CD8-positive, alpha-beta memory T cell (primary cell): ENCODE data around the gene GNB1L. TPM values are rescaled to one million over a fixed set of nuclear protein-coding genes. Genes with fewer than 3 reads are reported as not detected.

Experiments
- CTCF ChIA-PET: fragments of 350-600 bp; sonication (Branson Sonifier 250); formaldehyde crosslinking; loops from one replicate; lab custom pipeline; 2021; ENCODE audit warnings: antibody characterized with exemption; lab: Charles Lee
- POLR2A ChIA-PET: fragments of 350-600 bp; sonication (Branson Sonifier 250); formaldehyde crosslinking; loops from one replicate; lab custom pipeline; 2021; ENCODE audit warnings: antibody characterized with exemption; lab: Charles Lee
- DNase-seq, 5 donors: peaks; one replicate each; pipeline versions ENCODE4 v3.0.0 to v3.0.0-alpha.2; 2020 to 2022; ENCODE audit warnings: mixed read lengths in 1 of 5
- H3K27ac ChIP-seq: one replicate; pipeline ENCODE4 v1.7.0; 2013; ENCODE audit warnings: low read depth, mild to moderate bottlenecking, low read length, moderate library complexity
- H3K27me3 ChIP-seq: 2 replicates; pipeline ENCODE4 v1.7.0; 2013; ENCODE audit warnings: low read length, mild to moderate bottlenecking; ENCODE audit not compliant: insufficient read depth, poor library complexity, severe bottlenecking
- H3K36me3 ChIP-seq: 2 replicates; pipeline ENCODE4 v1.7.0; 2013; ENCODE audit warnings: mild to moderate bottlenecking, low read length, moderate library complexity; ENCODE audit not compliant: insufficient read depth
- H3K4me1 ChIP-seq: 2 replicates; pipeline ENCODE4 v1.7.0; 2013; ENCODE audit warnings: mild to moderate bottlenecking, low read length, moderate library complexity; ENCODE audit not compliant: insufficient read depth
- H3K4me3 ChIP-seq: 2 replicates; pipeline ENCODE4 v1.7.0; 2013; ENCODE audit warnings: mild to moderate bottlenecking, low read length
- H3K9me3 ChIP-seq: 2 replicates; pipeline ENCODE4 v1.7.0; 2013; ENCODE audit warnings: mild to moderate bottlenecking, low read length
- H3K27ac Mint-ChIP-seq, 8 donors: one replicate each; pipeline ENCODE4 v1.8.0; 2020 to 2021; ENCODE audit warnings: mixed read lengths in 8 of 8, mild to moderate bottlenecking in 6 of 8, inconsistent platforms in 3 of 8, moderate library complexity in 3 of 8
- H3K27me3 Mint-ChIP-seq, 2 donors: one replicate each; pipeline ENCODE4 v1.8.0; 2020 to 2021; ENCODE audit warnings: mixed read lengths in 2 of 2, mild to moderate bottlenecking in 1 of 2, moderate library complexity in 1 of 2
- H3K36me3 Mint-ChIP-seq, 3 donors: one replicate each; pipeline ENCODE4 v1.8.0; 2020 to 2021; ENCODE audit warnings: mixed read lengths in 3 of 3, inconsistent platforms in 1 of 3, mild to moderate bottlenecking in 1 of 3
- H3K4me1 Mint-ChIP-seq, 3 donors: one replicate each; pipeline ENCODE4 v1.8.0; 2020 to 2021; ENCODE audit warnings: mixed read lengths in 3 of 3, inconsistent platforms in 1 of 3, mild to moderate bottlenecking in 1 of 3
- H3K4me3 Mint-ChIP-seq, 7 donors: one replicate each; pipeline ENCODE4 v1.8.0; 2020 to 2021; ENCODE audit warnings: mixed read lengths in 7 of 7, mild to moderate bottlenecking in 6 of 7, moderate library complexity in 4 of 7, inconsistent platforms in 2 of 7
- H3K9me3 Mint-ChIP-seq, 5 donors: one replicate each; pipeline ENCODE4 v1.8.0; 2020 to 2022; ENCODE audit warnings: mixed read lengths in 5 of 5, mild to moderate bottlenecking in 3 of 5, moderate library complexity in 2 of 5, inconsistent platforms in 1 of 5
- polyA plus RNA-seq: library from polyadenylated mRNA; unstranded; fragments of 300-500 nt; fragmentation: Illumina TruSeq; gene quantifications from one replicate; pipeline ENCODE4 v1.2.3, GENCODE V29; 2021
- total RNA-seq, 2 experiments: library from RNA; stranded (reverse); gene quantifications; one replicate each; pipeline ENCODE4 v1.2.3, GENCODE V29; 2021

Gene GNB1L
- total and polyA plus RNA-seq, 3 experiments from 2014 or later: 14.2 to 17.9 (median 16.6) TPM

DNA sequence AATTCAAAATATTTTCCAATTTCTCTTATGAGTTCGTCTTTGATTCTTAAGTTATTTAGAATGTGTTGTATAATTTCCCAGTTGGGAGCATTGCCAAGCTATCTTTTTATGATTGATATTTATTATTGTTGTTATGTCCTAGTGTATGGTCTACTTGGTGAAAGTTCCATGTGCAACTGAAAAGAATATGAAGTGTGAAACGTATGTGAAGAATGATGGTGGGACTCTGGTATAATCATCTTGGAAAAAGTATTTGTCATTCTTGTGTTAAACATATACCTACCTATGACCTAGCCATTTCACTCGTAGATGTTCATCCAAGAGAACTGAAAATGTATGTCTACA is 12.0 kb upstream of the GNB1L start:
- Histone ChIP-seq H3K9me3 (no peaks in the 10 kb centered on the region), H3K4me1 (no peaks in the 10 kb centered on the region), H3K27ac (no peak overlapping the region), H3K4me3 (no peak overlapping the region), H3K36me3 (no peaks in the 10 kb centered on the region), H3K27me3 (no peaks in the 10 kb centered on the region)
- ChIA-PET POLR2A (no interaction called here), CTCF (interaction anchor here (0.7 to 1.4 kb wide), 2 partner anchors 18 to 136 kb away, joined by 3 to 4 read pairs; no protein-coding TSS in a partner anchor)
- Mint-ChIP-seq H3K27me3 (no peaks in the 10 kb centered on the region), H3K27ac (no peak overlapping the region), H3K36me3 (no peaks in the 10 kb centered on the region), H3K4me1 (peaks cover 0 to 2% (median 0%) of the 10 kb centered on the region in 3 donors), H3K4me3 (no peak overlapping the region), H3K9me3 (no peaks in the 10 kb centered on the region)
- DNase-seq: no peak

DNA sequence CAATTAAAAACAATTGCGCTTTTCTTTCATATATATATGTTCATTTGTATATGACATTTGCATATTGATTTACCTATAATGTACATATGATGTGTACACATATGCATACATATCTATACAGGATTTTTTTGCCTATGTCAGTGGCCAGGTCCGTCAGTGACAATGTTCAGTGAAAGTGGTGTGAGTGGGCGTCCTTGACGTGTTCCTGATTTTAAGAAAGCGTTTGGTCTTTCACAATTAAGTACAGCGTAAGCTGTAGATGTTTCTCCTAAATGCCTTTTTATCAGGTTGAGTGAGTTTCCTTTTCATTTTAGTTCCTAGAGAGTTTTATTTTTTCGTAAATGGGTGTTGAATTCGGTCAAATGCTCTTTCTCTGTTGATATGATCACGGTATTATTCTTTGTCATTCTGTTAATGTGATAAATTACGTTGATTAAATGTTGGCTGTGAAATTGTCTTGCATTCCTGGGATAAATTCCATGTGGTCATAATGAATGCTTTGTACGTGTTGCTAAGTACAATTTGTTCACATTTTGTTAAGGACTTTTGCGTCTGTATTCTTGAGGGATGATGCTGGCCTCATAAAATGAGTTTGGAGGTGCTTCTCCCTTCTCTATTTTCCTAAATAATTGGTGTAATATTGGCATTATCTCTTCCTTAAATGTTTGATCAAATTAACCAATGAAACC is 10.6 kb upstream of the GNB1L start:
- POLR2A ChIA-PET: no interaction called here
- no peak overlapping the region for H3K27ac ChIP-seq
- DNase-seq: no peak
- H3K4me1 ChIP-seq: no peaks in the 10 kb centered on the region
- CTCF ChIA-PET: interaction anchor here (0.6 to 1.1 kb wide), 2 partner anchors 135 to 284 kb away, joined by 3 read pairs; no protein-coding TSS in a partner anchor
- H3K27me3 ChIP-seq: no peaks in the 10 kb centered on the region
- no peak overlapping the region for H3K4me3 Mint-ChIP-seq
- H3K36me3 Mint-ChIP-seq: no peaks in the 10 kb centered on the region
- no peaks in the 10 kb centered on the region for H3K9me3 ChIP-seq
- H3K27me3 Mint-ChIP-seq: no peaks in the 10 kb centered on the region
- H3K4me1 Mint-ChIP-seq: peaks cover 0 to 2% (median 0%) of the 10 kb centered on the region in 3 donors
- H3K9me3 Mint-ChIP-seq: no peaks in the 10 kb centered on the region
- H3K4me3 ChIP-seq: no peak overlapping the region
- no peaks in the 10 kb centered on the region for H3K36me3 ChIP-seq
- H3K27ac Mint-ChIP-seq: peak overlapping the region in 1 of 8 donors; percentile 13

DNA sequence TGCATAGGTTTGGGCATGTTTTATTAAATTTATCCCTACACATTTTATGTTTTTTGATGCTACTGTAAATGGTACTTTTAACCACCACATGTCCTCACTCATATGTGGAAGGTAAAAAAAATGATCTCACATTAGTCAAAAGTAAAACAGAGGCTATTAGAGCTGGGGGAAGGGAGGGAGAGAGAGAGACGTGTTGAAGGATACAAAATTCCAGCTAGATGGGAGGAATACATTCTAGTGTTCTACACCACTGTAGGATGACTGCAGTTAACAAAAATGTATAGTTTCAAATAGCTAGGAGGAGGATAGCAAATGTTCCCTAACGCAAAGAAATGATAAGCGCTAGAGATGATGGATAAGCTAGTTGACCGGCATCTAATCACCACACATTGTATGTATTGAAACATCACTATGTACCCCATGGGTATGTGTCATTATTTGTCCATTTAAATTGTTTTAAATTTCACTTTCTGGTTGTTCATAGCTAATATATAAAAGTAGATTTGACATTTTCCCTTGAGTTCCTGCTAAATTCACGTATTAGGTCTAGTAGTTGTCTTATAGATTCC is 9.9 kb upstream of the GNB1L start:
- H3K9me3 Mint-ChIP-seq: no peaks in the 10 kb centered on the region
- H3K4me3 Mint-ChIP-seq: no peak overlapping the region
- Histone ChIP-seq H3K36me3 (no peaks in the 10 kb centered on the region), H3K9me3 (no peaks in the 10 kb centered on the region), H3K27ac (no peak overlapping the region), H3K4me3 (no peak overlapping the region), H3K4me1 (no peaks in the 10 kb centered on the region), H3K27me3 (no peaks in the 10 kb centered on the region)
- H3K27ac Mint-ChIP-seq: no peak overlapping the region
- POLR2A ChIA-PET: no interaction called here
- CTCF ChIA-PET: interaction anchor here (0.6 to 1.1 kb wide), 2 partner anchors 134 to 284 kb away, joined by 3 read pairs; no protein-coding TSS in a partner anchor
- no peak for DNase-seq
- H3K36me3 Mint-ChIP-seq: no peaks in the 10 kb centered on the region
- H3K4me1 Mint-ChIP-seq: peaks cover 0 to 2% (median under 1%) of the 10 kb centered on the region in 3 donors
- no peaks in the 10 kb centered on the region for H3K27me3 Mint-ChIP-seq

DNA sequence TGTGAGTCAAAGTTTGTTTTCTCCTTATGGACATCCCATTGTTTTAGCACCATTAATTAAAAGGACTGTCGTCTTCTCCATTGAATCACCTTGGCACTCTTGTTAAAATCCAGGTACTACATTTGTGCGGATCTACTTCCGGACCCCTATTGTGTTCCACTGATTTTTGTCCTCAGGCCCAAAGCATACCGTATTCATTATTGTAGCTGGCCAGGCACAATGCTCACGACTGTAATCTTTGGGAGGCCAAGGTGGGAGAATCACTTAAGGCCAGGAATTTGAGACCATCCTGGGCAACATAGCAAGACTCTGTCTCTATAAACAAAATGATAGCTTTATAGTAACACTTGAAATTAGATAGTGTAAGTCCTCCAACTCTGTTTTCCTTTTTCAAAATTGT is 8.9 kb upstream of the GNB1L start:
- Mint-ChIP-seq H3K9me3 (no peaks in the 10 kb centered on the region), H3K4me1 (peaks cover 0 to 3% (median 2%) of the 10 kb centered on the region in 3 donors), H3K4me3 (no peak overlapping the region), H3K27me3 (no peaks in the 10 kb centered on the region), H3K36me3 (no peaks in the 10 kb centered on the region), H3K27ac (peak overlapping the region in 1 of 8 donors; percentile 38)
- no peak overlapping the region for H3K4me3 ChIP-seq
- no peaks in the 10 kb centered on the region for H3K4me1 ChIP-seq
- H3K27ac ChIP-seq: no peak overlapping the region
- POLR2A ChIA-PET: no interaction called here
- no peaks in the 10 kb centered on the region for H3K9me3 ChIP-seq
- CTCF ChIA-PET: no interaction called here
- H3K27me3 ChIP-seq: no peaks in the 10 kb centered on the region
- H3K36me3 ChIP-seq: no peaks in the 10 kb centered on the region
- DNase-seq: no peak

DNA sequence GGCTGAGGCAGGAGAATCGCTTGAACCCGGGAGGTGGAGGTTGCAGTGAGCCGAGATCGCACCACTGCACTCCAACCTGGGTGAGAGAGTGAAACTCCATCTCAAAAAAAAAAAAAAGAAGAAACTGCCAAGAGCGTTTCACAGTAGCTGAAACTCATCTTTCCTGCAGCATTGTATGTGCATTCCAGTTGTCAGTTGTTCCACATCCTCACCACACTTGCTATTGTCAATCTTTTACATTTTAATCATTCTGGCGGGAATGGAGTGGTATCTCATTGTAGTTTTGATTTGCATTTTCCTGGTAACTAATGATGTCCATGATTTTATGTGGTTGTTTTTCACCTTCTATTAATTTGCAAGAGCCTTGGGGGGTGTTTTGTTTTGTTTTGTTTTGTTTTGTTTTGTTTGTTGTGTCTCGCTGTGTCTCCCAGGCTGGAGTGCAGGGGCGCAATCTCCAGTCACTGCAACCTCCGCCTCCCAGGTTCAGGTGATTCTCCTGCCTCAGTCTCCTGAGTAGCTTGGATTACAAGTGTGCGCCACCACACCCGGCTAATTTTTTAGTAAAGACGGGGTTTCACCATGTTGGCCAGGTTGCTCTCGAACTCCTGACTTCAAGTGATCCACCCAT is 8.1 kb upstream of the GNB1L start:
- H3K36me3 Mint-ChIP-seq: no peaks in the 10 kb centered on the region
- DNase-seq: no peak
- no peaks in the 10 kb centered on the region for H3K27me3 ChIP-seq
- H3K4me3 ChIP-seq: no peak overlapping the region
- H3K9me3 ChIP-seq: no peaks in the 10 kb centered on the region
- H3K27me3 Mint-ChIP-seq: no peaks in the 10 kb centered on the region
- H3K27ac Mint-ChIP-seq: peak overlapping the region in 1 of 8 donors; percentile 38
- peaks cover 1 to 5% (median 2%) of the 10 kb centered on the region in 3 donors for H3K4me1 Mint-ChIP-seq
- H3K4me3 Mint-ChIP-seq: no peak overlapping the region
- CTCF ChIA-PET: no interaction called here
- H3K27ac ChIP-seq: no peak overlapping the region
- H3K36me3 ChIP-seq: no peaks in the 10 kb centered on the region
- H3K4me1 ChIP-seq: no peaks in the 10 kb centered on the region
- POLR2A ChIA-PET: no interaction called here
- no peaks in the 10 kb centered on the region for H3K9me3 Mint-ChIP-seq

DNA sequence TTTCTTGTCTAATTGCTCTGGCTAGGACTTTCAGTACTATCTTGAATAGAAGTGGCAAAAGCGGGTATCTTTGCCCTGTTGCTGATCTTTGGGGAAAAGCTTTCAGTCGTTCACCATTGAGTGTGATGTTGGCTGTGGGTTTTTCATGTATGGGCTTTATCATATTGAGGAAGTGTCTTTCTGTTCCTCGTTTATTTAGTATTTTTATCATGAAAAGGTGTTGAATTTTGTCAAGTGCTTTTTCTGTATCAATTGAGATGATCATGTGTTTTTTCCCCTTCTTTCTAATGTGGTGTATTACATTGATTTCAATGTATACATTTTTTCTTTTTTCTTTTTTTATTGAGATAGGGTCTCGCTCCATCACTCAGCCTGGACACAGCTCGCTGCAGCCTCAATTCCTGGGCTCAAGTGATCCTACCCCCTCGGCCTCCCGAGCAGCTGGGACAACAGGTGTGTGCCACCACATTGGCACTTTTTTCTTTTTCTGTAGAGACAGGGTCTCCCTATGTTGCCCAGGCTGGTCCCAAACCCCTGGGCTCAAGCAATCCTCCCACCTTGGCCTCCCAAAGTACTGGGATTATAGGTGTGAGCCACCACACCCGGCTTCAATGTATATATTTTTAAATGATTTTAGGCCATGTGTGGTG is 5.3 kb upstream of the GNB1L start:
- no peaks in the 10 kb centered on the region for H3K27me3 Mint-ChIP-seq
- no peak overlapping the region for H3K27ac ChIP-seq
- no peak for DNase-seq
- no peaks in the 10 kb centered on the region for H3K9me3 ChIP-seq
- no peaks in the 10 kb centered on the region for H3K36me3 ChIP-seq
- ChIA-PET CTCF (no interaction called here), POLR2A (no interaction called here)
- no peak overlapping the region for H3K4me3 ChIP-seq
- peaks cover 9% of the 10 kb centered on the region for H3K4me1 ChIP-seq
- H3K4me3 Mint-ChIP-seq: peak overlapping the region in 1 of 7 donors; percentile 55
- peaks cover 0 to 2% (median 0%) of the 10 kb centered on the region in 3 donors for H3K36me3 Mint-ChIP-seq
- no peaks in the 10 kb centered on the region for H3K9me3 Mint-ChIP-seq
- no peaks in the 10 kb centered on the region for H3K27me3 ChIP-seq
- H3K4me1 Mint-ChIP-seq: peaks cover 9 to 23% (median 19%) of the 10 kb centered on the region in 3 donors
- peak overlapping the region in 5 of 8 donors; percentile 23 to 64 (median 46) for H3K27ac Mint-ChIP-seq

DNA sequence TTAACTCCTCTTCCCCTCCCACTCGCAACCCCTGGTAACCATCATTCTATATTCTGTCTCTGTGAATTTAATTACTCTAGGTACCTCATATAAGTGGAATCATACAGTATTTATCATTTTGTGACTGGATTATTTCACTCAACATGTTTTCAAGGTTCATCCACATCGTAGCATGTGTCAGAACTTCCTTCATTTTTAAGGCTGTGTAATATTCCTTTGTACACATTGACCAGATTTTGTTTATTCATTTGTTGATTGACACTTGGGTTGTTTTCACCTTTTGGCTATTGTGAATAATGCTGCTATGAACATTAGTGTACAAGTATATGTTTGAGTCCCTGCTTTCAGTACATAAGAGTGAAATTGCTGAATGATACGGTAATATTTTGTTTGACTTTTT is 2.7 kb upstream of the GNB1L start:
- H3K27ac Mint-ChIP-seq: peak overlapping the region in 7 of 8 donors; percentile 51 to 98 (median 78)
- no peak for DNase-seq
- H3K4me3 ChIP-seq: no peak overlapping the region
- CTCF ChIA-PET: no interaction called here
- no peaks in the 10 kb centered on the region for H3K9me3 Mint-ChIP-seq
- POLR2A ChIA-PET: no interaction called here
- no peaks in the 10 kb centered on the region for H3K27me3 ChIP-seq
- no peaks in the 10 kb centered on the region for H3K27me3 Mint-ChIP-seq
- no peak overlapping the region for H3K27ac ChIP-seq
- H3K9me3 ChIP-seq: no peaks in the 10 kb centered on the region
- peaks cover 26 to 41% (median 37%) of the 10 kb centered on the region in 3 donors for H3K4me1 Mint-ChIP-seq
- peak overlapping the region in 2 of 7 donors; percentile 41 to 48 for H3K4me3 Mint-ChIP-seq
- no peaks in the 10 kb centered on the region for H3K36me3 ChIP-seq
- H3K4me1 ChIP-seq: peaks cover 26% of the 10 kb centered on the region
- peaks cover 0 to 17% (median 0%) of the 10 kb centered on the region in 3 donors for H3K36me3 Mint-ChIP-seq
